Measurements from ENCODE around the gene SLITRK5. TPM values are rescaled to one million over a fixed set of nuclear protein-coding genes. Genes with fewer than 3 reads are reported as not detected.

Gene SLITRK5, protein sequence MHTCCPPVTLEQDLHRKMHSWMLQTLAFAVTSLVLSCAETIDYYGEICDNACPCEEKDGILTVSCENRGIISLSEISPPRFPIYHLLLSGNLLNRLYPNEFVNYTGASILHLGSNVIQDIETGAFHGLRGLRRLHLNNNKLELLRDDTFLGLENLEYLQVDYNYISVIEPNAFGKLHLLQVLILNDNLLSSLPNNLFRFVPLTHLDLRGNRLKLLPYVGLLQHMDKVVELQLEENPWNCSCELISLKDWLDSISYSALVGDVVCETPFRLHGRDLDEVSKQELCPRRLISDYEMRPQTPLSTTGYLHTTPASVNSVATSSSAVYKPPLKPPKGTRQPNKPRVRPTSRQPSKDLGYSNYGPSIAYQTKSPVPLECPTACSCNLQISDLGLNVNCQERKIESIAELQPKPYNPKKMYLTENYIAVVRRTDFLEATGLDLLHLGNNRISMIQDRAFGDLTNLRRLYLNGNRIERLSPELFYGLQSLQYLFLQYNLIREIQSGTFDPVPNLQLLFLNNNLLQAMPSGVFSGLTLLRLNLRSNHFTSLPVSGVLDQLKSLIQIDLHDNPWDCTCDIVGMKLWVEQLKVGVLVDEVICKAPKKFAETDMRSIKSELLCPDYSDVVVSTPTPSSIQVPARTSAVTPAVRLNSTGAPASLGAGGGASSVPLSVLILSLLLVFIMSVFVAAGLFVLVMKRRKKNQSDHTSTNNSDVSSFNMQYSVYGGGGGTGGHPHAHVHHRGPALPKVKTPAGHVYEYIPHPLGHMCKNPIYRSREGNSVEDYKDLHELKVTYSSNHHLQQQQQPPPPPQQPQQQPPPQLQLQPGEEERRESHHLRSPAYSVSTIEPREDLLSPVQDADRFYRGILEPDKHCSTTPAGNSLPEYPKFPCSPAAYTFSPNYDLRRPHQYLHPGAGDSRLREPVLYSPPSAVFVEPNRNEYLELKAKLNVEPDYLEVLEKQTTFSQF
- total RNA-seq (2022; extraction: Qiagen RNA extraction) = 0.45 to 0.70 TPM (median 0.62 TPM) in 5 replicates

DNA sequence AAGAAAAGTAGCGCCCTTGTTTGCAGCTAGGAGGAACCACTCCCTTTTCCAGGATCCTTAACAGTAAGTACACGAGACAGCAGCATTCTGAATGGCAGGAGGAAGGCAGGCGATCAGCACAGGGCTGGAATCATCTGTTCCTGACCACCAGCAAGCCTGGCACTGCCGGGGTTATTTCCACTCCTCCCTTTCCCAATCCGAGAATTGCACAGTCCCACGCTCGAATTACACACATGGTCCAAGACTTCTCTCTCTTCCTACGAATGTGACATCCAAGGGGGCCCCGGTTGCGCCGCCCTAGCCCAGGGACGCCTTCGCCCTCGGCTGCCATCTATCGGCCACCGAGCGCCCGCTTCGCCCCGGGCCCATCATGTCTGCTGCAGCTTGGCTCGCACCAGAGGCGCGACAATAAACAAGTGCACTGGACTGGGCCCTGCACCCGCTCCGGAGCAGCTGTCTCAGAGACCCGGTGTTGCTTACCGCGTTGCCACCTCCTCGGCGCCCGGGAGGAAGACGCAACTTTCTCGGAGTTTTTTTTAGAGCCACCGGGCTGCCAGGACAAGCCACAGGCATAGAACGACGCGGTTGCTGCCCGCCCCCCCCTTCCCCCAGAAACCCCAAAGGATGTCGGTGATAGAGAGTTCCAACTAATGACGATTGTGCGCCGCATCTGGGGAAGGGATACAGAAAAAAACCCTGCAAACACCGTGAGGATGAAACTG lies at the start of gene SLITRK5:
SLITRK5 (plus strand) TSS at position 341 of the 722 bp plus-strand sequence. CDS start 4,018 bp downstream, outside the sequence.

